Adrenal gland (tissue), 12 donors: ENCODE data around the gene ADSS1. TPM values are rescaled to one million over a fixed set of nuclear protein-coding genes. Genes with fewer than 3 reads are reported as not detected.
A peak's percentile ranks its signal among the peaks of the same experiment; 100 is the strongest.

Experiments
- DNase-seq, 7 donors: peaks; one replicate each; pipeline ENCODE4 v3.0.0-alpha.2; 2019 to 2020
- H3K27ac ChIP-seq, 5 donors: fragments of 200-600 bp; sonication (generic) in 4 of 5; 1 replicate in 3 of 5; 2 replicates in 2 of 5; pipeline versions ENCODE4 v1.5.1 to v1.8.0; 2016 to 2020; ENCODE audit warnings: mild to moderate bottlenecking in 1 of 5
- H3K27me3 ChIP-seq: fragments of 200-600 bp; 2 replicates; pipeline ENCODE4 v1.8.0; 2021
- H3K36me3 ChIP-seq, 2 donors: fragments of 200-600 bp; replicated peaks in 1 of 2; 1 replicate in 1 of 2; 2 replicates in 1 of 2; pipeline versions ENCODE4 v1.5.1 to v1.8.0; 2018 to 2022
- H3K4me1 ChIP-seq, 2 donors: fragments of 200-600 bp; replicated peaks in 1 of 2; 1 replicate in 1 of 2; 2 replicates in 1 of 2; pipeline versions ENCODE4 v1.5.1 to v1.8.0; 2018 to 2021
- H3K4me3 ChIP-seq, 4 donors: fragments of 200-600 bp; sonication (generic) in 3 of 4; one replicate each; pipeline ENCODE4 v1.5.1; 2016 to 2018
- H3K9me3 ChIP-seq, 3 donors: fragments of 200-600 bp; sonication (generic) in 1 of 3; replicated peaks in 1 of 3; 1 replicate in 2 of 3; 2 replicates in 1 of 3; pipeline versions ENCODE4 v1.5.1 to v1.8.0; 2016 to 2021
- POLR2A ChIP-seq, 2 donors: fragments of 450-650 bp; IDR thresholded peaks; one replicate each; pipeline ENCODE4 v1.6.1; 2017; ENCODE audit warnings: antibody characterized with exemption in 2 of 2, mild to moderate bottlenecking in 2 of 2, moderate library complexity in 1 of 2
- WGBS, 4 donors: extraction: QIAGEN DNeasy Blood & Tissue Kit in 2 of 4; methylation state at CpG; one replicate each; pipeline versions ENCODE4 v1.1.5 to v1.1.7; 2013 to 2017; 5-methylcytosine and 5-hydroxymethylcytosine counted together
- intact Hi-C, 2 donors: fragments of 100-400 bp; cut with DNase I; formaldehyde crosslinking; loops; one replicate each; pipeline versions ENCODE4 v1.14.1 to v1.15.0; 2022 to 2023
- polyA plus RNA-seq, 3 donors: library from polyadenylated mRNA; stranded (reverse); fragments of 200-250 nt in 2 of 3; fragments of 350-450 nt in 1 of 3; fragmentation: Illumina TruSeq in 1 of 3; extraction: RNeasy Lipid Tissue Mini Kit (QIAGEN cat#74804) in 1 of 3; gene quantifications; one replicate each; pipeline ENCODE4 v1.2.3, GENCODE V29; 2013 to 2014
- total RNA-seq, 9 donors: library from RNA; depleted of rRNA in 4 of 9; stranded (reverse); fragments of >200 nt in 4 of 9; fragments of 120-200 nt in 1 of 9; fragmentation: NEBNext Ultra II Directional in 1 of 9; extraction: Animal tissue kit (Norgen Biotek cat#: 25700) in 1 of 9; gene quantifications; one replicate each; pipeline versions ENCODE4 v1.1.0 to v1.2.4, GENCODE V29; 2013 to 2023
- TF ChIP-seq, protein P1 (sequence below), 6 experiments: fragments of 450-650 bp in 4 of 6; fragments of 200-600 bp in 2 of 6; sonication (generic) in 1 of 6; IDR thresholded peaks; 1 replicate in 5 of 6; 2 replicates in 1 of 6; pipeline versions ENCODE4 v1.5.1 to v1.8.0; 2016 to 2021; ENCODE audit warnings: antibody characterized with exemption in 6 of 6, mild to moderate bottlenecking in 2 of 6, moderate library complexity in 1 of 6
- donor health status: healthy with polysubstance abuse.
- donor health status: Bipolar disorder and iron deficiency.
- donor health status: DM: yes; HTN: yes; CAD: no.
- donor health status: DM: no; HTN: no; CAD: no.
- donor health status: DM: no; HTN: no; CAD: no.
- donor health status: DM: yes; HTN: yes; CAD: no.

Gene ADSS1
- total and polyA plus RNA-seq, 12 donors = 4.0 to 39.1 (median 16.9) TPM

DNA sequence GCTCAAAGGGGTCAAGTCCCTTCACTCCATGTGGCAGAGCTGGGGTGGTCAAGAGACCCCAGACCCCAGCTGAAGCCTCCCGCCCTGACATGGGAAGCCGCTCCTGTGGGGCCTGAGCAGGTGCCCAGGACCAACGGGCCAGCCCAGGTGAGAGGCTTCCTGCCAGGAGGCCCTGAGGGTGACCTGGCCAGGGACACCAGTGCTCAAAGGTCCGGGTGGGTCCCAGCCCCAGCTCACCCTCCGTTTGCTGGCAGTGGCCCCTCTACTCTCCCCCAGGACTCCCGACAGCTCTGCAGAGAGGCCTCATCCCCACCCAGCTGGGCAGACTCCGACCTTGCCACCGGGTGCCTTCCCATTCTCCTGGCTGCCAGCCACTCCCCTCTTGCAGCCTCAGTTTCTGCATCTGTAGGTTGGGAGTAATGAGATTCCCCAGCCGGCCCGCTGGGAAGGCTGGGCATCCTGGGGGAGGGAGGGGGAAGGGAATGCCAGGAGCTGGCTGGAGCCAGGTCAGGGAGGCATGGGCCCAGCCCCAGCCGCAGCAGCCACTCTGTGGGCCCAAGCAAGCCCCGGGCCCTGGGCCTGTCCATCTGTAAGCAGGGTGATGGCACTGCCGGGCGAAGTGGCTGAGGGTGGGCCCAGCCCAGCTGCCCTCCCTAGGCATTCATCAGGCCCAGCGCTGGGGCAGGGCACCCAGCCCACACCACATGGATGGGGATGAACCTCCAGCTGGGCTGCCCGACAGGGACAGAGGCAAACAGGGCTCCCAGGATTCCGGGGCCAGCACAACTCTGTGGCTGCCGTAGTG, 44.9 kb upstream of the ADSS1 start:
- intact Hi-C loops = no loop called here
- 86 to 90% (median 87%) methylated on average over 7 to 18 of the region's 18 CpGs; no CpG with 5 or more reads in 1 of the 4 donors for WGBS, 4 donors
- Histone ChIP-seq H3K36me3 (no peaks in the 10 kb centered on the region), H3K27ac (peak overlapping the region in 3 of 5 donors; percentile 94 to 95 (median 95)), H3K4me1 (peaks cover 46 to 63% of the 10 kb centered on the region in 2 donors), H3K9me3 (no peaks in the 10 kb centered on the region), H3K27me3 (no peaks in the 10 kb centered on the region), H3K4me3 (peak overlapping the region in 1 of 4 donors; percentile 48)
- TF ChIP-seq, protein P1, sequence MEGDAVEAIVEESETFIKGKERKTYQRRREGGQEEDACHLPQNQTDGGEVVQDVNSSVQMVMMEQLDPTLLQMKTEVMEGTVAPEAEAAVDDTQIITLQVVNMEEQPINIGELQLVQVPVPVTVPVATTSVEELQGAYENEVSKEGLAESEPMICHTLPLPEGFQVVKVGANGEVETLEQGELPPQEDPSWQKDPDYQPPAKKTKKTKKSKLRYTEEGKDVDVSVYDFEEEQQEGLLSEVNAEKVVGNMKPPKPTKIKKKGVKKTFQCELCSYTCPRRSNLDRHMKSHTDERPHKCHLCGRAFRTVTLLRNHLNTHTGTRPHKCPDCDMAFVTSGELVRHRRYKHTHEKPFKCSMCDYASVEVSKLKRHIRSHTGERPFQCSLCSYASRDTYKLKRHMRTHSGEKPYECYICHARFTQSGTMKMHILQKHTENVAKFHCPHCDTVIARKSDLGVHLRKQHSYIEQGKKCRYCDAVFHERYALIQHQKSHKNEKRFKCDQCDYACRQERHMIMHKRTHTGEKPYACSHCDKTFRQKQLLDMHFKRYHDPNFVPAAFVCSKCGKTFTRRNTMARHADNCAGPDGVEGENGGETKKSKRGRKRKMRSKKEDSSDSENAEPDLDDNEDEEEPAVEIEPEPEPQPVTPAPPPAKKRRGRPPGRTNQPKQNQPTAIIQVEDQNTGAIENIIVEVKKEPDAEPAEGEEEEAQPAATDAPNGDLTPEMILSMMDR (IDR thresholded peaks at IDR 0.05) = no peak
- no peak for TF ChIP-seq POLR2A (IDR thresholded peaks at IDR 0.05)
- DNase-seq = no peak

DNA sequence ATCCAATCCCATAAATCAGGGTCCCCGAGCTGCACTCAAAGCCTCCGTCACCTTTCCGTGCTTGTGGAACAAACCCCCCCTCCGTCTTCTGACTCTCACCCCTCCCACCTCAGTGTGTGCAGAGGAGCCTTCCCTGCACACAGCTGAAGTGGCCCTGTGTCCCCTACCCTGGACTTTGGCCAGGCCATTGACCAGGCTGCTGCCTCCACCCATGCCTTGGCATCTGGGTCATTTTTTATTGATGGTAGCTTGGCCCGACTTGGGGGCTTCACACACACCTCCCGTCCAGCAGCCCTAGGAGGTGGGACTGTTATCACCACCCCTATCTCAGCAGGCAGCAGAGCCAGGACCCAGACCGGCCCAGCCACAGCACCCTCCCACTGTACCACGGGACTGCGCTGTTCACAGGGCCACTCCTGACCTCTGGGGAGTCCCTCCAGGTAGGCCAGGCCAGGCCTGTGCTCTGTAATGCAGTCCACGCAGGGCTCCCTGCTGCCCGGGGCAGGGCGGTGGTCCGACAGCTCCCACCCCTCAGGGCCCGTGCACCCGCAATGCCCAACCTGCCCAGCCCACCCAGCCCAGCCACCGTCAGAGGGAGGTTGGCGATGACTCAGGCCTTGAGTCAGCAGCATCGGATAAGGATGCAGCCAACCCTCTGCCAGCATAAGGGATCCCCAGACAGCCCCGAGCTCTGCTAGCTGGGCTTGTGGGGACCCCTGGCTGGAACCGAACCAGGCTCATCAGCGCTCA, 43.8 kb upstream of the ADSS1 start:
- H3K27ac ChIP-seq = peak overlapping the region; percentile 70 to 97 (median 95)
- peak; percentile 79 to 91 (median 86) for DNase-seq
- TF ChIP-seq POLR2A (IDR thresholded peaks at IDR 0.05) = peak in 1 of 2 donors; percentile 46
- TF ChIP-seq, protein P1 (IDR thresholded peaks at IDR 0.05) = no peak
- intact Hi-C loops = no loop called here
- peaks cover 46 to 63% of the 10 kb centered on the region in 2 donors for H3K4me1 ChIP-seq
- no peaks in the 10 kb centered on the region for H3K27me3 ChIP-seq
- no peaks in the 10 kb centered on the region for H3K36me3 ChIP-seq
- 45 to 63% (median 55%) methylated on average over 8 to 21 of the region's 21 CpGs for WGBS, 4 donors
- no peaks in the 10 kb centered on the region for H3K9me3 ChIP-seq
- peak overlapping the region in 1 of 4 donors; percentile 22 for H3K4me3 ChIP-seq

DNA sequence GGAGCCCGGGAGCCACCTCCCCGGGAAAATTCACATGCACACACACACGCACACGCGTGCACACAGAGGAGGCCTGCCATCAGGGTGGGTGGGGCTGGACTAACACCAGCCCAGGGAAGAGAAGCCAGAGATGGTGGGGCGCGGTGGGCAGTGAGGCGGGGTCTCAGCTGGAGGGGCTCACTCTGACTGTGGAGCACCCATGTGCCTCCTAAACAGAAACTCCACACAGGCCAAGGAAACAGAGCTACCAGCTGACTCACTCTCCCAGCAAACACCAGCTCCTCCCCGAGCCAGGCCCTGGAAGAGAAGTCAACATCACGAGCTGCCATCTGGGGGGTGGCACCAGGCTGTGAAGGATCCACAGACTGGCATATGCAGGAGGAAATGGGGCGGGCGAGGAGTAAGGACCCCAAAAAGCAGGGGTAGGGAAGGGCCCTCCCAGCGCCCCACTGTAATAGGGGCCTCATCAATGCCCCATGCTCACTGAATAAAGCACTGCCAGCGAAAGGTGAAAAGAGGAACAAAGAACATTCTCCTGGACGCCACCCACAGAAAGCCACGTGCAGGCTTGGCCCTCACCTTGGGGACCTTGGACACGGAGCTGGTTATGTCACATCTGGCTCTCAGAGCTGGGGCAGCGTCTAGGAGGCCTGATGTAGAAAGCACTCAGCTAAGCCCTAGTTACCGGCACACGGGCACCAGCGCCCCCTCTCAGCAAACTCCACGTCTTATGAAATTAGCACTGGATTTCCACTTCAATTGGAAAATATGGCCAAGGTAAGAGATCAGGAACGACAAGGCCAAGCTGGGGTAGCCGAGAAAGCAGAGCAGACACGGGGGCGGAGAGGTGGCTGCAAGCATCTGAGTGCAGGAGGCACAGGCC, 43.0 kb upstream of the ADSS1 start:
- TF ChIP-seq, protein P1 (IDR thresholded peaks at IDR 0.05) = peak in 2 of 6 experiments; percentile 6 to 33
- TF ChIP-seq POLR2A (IDR thresholded peaks at IDR 0.05) = peak in 1 of 2 donors; percentile 59
- Histone ChIP-seq H3K9me3 (no peaks in the 10 kb centered on the region), H3K4me1 (peaks cover 46 to 63% of the 10 kb centered on the region in 2 donors), H3K36me3 (no peaks in the 10 kb centered on the region), H3K4me3 (peak overlapping the region in 1 of 4 donors; percentile 22), H3K27ac (peak overlapping the region; percentile 70 to 97 (median 95)), H3K27me3 (no peaks in the 10 kb centered on the region)
- DNase-seq = peak; percentile 78 to 92 (median 87)
- intact Hi-C loops = no loop called here
- WGBS, 4 donors = 31 to 36% (median 33%) methylated on average over 18 to 26 of the region's 26 CpGs
